ENCODE results near the gene CAPN13.

The CAPN13 gene

DNA sequence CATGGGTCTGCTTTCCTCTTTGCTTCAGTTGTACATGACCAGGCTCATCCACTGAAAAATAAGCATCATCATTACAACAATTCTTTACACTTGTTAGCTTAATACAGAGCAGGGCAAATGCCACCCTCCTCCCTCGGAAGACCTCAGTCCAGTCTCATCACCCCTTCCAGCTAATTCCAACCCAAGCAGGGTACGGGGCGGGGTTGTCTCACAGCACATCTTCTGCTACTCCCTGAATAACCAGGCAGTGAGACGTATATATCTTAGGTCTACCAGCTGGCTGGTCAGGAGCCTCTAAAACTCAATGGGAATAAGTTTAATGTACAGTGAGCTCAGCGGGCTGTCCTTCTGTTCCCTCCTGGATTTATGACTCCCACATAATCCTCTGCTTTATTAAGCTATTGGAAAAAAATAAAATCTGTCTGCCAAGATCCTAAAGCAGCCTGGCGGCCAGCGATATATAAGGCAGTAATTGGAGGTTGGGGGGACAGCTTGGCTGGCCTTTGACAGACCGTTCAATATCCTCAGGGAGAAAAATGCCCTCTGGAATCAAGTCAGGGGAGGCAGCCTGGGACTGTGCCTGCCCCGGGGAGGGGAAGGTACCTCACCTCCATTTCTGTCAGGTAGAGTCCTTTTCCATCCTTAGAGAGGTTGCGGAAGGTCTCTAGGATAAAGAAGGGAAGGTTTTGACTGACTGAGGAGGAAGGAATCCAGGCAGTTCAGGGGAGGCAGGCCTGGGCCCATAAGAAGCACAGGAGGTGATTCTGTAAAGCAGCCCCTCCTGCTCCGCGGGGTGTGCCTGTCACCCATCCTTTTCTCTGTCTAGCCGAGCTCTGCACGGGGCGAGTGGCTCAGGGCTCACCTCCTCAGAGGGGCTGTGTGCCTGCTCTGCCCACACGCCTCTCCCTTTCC, 76.3 kb downstream of the CAPN13 start:
- DNase-seq (ENCODE audit: low spot score): no peak

GRCh38 chr2:30729031-30729430, 78.2 kb downstream of the CAPN13 start:
- DNase-seq (ENCODE audit: low spot score): no peak

- no peak for DNase-seq (ENCODE audit: low spot score)
These were observed 84.1 kb downstream of the CAPN13 start for GRCh38 chr2:30722936-30723725.

GRCh38 chr2:30721668-30722647, 85.3 kb downstream of the CAPN13 start:
- no peak for DNase-seq (ENCODE audit: low spot score)

- no peak for DNase-seq (ENCODE audit: low spot score)
These were observed 86.0 kb downstream of the CAPN13 start for GRCh38 chr2:30721241-30721640.

- DNase-seq (ENCODE audit: low spot score): no peak
These were observed 90.1 kb downstream of the CAPN13 start for GRCh38 chr2:30717081-30717650.

DNA sequence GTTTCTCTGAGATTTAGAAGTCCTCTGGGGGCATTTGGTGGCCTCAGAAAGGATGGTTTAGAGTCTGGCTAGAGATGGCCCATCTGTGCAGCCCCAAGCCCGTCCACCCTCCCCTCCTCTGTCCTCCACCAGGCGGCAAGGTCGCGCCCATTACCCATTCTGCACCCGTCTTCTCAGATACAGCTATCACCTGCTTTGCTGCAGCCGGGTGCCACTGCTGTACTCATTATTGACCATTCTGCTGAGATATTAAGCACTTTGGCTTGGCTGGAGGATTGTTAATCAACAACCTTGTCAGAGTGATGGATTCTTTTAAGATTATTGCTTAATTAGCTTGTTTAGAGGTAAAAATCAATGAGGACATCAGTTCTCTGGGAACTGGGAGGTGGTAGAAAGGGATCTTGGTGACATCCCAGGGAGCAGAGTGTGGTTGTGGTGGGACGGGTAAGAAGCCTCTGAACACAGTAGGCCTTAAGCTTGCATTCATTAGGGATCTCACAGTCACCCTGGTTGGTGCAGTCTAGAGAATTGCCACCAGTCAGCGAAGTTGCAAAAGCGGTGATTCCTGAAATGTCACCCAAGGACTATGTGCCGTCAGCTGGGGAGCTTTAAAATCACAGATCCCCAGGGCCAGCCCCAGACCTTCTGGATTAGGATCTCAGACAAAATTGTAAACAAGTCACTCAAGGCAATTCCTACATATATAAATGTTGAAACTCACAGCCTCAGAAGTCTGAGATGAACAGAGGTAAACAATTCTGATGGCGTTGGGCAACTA, 90.9 kb downstream of the CAPN13 start:
- DNase-seq (ENCODE audit: low spot score): no peak

GRCh38 chr2:30714811-30715709, 92.2 kb downstream of the CAPN13 start:
- no peak for DNase-seq (ENCODE audit: low spot score)

GRCh38 chr2:30713698-30714097, 93.5 kb downstream of the CAPN13 start:
- no peak for DNase-seq (ENCODE audit: low spot score)

- peak; percentile 95 for DNase-seq (ENCODE audit: low spot score)
These were observed 95.6 kb downstream of the CAPN13 start for GRCh38 chr2:30711646-30712085.

DNA sequence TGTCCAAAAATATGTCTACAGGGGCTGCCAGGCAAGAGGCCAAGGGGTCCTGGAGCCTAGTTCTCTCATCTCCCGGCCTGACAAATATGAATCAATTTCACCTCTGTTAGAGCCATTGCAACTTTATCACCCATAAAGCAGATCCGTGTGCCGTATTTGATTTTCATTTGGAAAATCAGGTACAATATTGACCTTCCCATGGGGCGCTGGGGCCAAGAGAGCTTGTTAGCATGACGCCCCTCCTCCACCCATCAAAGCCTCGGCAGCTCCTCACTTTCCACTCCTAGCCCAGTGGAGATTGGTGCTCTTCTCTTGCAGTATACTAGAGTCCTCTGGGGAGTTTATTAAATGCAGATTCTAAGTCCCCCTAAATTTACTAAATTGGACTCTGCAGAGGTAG, 96.8 kb downstream of the CAPN13 start:
- no peak for DNase-seq (ENCODE audit: low spot score)

DNA sequence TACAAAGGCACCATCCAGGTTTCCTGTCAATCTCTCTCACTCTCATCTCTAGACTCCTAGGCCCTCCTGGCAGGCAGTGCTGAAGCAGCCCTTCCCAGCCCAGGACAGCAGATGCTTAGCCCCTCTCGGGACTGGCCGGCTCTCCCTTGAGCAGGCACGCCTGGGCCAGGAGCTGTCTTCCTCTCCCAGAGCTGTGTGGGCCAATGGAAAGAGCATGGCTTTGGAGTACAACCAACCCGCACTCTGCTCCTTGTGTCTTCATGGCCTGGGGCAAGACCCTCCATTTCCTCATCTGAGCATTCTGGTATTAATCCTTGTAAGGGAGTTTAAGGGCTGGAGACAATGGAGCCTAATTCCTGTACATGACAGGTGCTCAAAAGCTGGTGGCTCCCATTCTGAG, 97.2 kb downstream of the CAPN13 start:
- DNase-seq (ENCODE audit: low spot score): no peak

GRCh38 chr2:30709516-30709915, 97.7 kb downstream of the CAPN13 start:
- no peak for DNase-seq (ENCODE audit: low spot score)

DNA sequence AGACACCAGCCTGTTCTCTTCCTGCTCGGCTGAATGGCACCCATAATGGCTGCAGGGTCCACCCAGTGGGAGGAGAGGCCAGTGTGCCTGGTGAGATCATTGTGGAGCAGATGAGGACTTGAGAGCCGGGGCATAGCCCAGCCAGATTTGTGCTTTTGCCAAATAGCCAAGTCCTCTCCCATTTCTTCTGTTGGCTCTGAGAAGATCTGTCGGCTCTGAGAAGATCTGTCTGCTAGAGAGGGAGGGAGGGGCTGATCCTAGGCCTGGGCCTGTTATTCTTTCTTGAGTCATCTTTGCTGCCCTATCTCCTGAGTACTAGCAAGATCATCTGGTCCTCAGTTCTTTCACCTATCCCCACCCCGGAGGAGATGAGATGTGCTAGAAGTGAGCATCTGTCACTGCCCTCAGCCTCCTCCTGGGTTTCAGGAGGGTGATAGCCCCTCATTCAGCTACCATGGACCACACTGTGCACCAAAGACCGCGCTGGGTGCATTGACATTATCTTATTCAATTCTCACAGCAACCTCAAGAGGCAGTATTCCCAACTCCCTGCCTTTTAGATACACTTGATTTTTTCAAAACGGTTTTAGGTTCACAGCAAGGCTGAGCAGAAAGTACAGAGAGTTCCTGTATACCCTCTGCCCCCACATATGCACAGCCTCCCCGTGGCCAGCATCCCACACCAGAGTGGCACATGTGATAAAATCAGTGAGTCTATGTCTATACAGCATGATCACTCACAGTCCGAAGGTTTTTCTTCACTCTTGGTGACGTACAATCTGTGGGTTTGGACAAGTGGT, 98.6 kb downstream of the CAPN13 start:
- DNase-seq (ENCODE audit: low spot score): no peak

GRCh38 chr2:30707304-30707903, 99.8 kb downstream of the CAPN13 start:
- no peak for DNase-seq (ENCODE audit: low spot score)

GRCh38 chr2:30706534-30707303, 100.5 kb downstream of the CAPN13 start:
- DNase-seq (ENCODE audit: low spot score): peak; percentile 66

- no peak for DNase-seq (ENCODE audit: low spot score)
These were observed 101.3 kb downstream of the CAPN13 start for GRCh38 chr2:30705711-30706533.
